HUES6 (cell line): ENCODE data around the gene LYVE1.

ENCODE experiments used
- H3K27ac ChIP-seq: 2 replicates; pipeline ENCODE4 v1.7.0; 2013; ENCODE audit warnings: low read depth, mild to moderate bottlenecking, low read length, inconsistent platforms
- H3K27me3 ChIP-seq: 2 replicates; pipeline ENCODE4 v1.6.1; 2013; ENCODE audit warnings: low read length; ENCODE audit not compliant: control insufficient read depth, insufficient read depth
- H3K36me3 ChIP-seq: 2 replicates; pipeline ENCODE4 v1.6.1; 2013; ENCODE audit warnings: low read length; ENCODE audit not compliant: control insufficient read depth, insufficient read depth
- H3K4me1 ChIP-seq: 2 replicates; pipeline ENCODE4 v1.6.1; 2013; ENCODE audit warnings: low read length; ENCODE audit not compliant: control insufficient read depth, insufficient read depth
- H3K4me3 ChIP-seq: 2 replicates; pipeline ENCODE4 v1.5.1; 2013; ENCODE audit warnings: low read depth, low read length
- H3K9ac ChIP-seq: one replicate; pipeline ENCODE4 v1.6.1; 2013; ENCODE audit warnings: mild to moderate bottlenecking, low read length
- H3K9me3 ChIP-seq: 2 replicates; pipeline ENCODE4 v1.6.1; 2013; ENCODE audit warnings: low read depth, low read length; ENCODE audit not compliant: control insufficient read depth, insufficient read depth

LYVE1 gene

DNA sequence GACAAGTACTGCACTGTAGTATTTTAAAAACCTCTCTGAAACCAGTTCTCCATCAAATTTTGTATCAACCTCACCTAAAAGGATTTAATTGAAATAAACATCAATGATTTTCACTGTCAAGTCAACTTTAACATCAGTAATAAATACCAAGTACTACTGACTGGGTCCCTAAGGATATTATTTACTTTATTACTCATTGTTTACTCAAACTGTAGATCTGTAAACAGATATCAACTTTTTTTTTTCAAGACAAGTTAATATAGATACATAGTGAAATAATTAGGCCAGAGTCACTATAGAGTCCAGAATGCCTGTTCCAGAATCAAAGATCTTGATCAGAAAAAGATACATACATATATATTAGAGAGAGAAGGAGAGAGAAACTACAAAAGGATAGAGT is 29.1 kb downstream of the LYVE1 start:
- Histone ChIP-seq H3K27me3 (peaks cover 4% of the 10 kb centered on the region; the same call in 1 of the 2 replicates), H3K9ac (no peak overlapping the region), H3K9me3 (no peaks in the 10 kb centered on the region), H3K36me3 (no peaks in the 10 kb centered on the region), H3K4me1 (no peaks in the 10 kb centered on the region), H3K27ac (no peak overlapping the region), H3K4me3 (no peak overlapping the region)

DNA sequence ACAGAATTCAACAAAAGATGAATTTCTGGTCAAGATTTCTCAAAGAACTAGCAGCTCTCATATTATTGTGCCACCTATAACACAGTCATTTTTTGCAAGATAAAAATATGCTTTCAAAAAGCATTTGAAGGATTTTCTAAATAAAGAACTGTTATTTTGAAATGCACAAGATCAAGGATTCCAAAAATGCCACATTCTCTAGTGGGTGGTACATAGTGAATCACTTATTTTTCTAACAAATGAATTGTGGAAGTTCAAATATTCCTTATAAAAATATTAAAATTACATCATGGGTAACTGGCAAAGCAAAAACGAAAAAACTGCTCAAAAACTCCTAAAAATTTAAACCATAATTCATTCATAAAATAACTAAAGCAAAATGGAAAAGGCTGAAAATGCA is 29.5 kb downstream of the LYVE1 start:
- no peaks in the 10 kb centered on the region for H3K4me1 ChIP-seq
- no peak overlapping the region for H3K4me3 ChIP-seq
- no peak overlapping the region for H3K9ac ChIP-seq
- peaks cover 4% of the 10 kb centered on the region; the same call in 1 of the 2 replicates for H3K27me3 ChIP-seq
- H3K27ac ChIP-seq = no peak overlapping the region
- H3K36me3 ChIP-seq = no peaks in the 10 kb centered on the region
- H3K9me3 ChIP-seq = no peaks in the 10 kb centered on the region

DNA sequence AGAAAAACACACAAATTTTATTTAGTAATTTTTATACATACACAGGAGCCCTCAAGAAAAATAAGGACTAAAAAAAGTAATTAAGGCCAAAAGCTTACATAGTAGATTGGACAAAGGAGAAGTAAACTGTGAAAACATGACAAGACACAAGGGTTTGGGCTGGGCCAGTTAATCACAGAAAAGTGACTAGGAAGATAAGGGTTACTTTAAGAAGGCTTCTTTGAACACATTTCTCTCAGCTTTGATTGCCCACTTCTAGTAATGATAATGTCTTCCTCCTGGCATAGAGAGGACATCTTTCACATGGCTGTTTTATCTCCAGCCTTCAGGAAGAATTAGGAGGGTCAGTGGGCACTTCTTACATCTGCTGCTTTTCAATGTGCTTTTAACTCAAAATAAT is 30.9 kb downstream of the LYVE1 start:
- H3K9ac ChIP-seq = no peak overlapping the region
- peaks cover 4% of the 10 kb centered on the region; the same call in 1 of the 2 replicates for H3K27me3 ChIP-seq
- H3K27ac ChIP-seq = no peak overlapping the region
- H3K36me3 ChIP-seq = 0 out of 2 replicates have a peak, but pooled peaks cover 2% of the 10 kb centered on the region
- H3K4me1 ChIP-seq = no peaks in the 10 kb centered on the region
- no peak overlapping the region for H3K4me3 ChIP-seq
- H3K9me3 ChIP-seq = no peaks in the 10 kb centered on the region

DNA sequence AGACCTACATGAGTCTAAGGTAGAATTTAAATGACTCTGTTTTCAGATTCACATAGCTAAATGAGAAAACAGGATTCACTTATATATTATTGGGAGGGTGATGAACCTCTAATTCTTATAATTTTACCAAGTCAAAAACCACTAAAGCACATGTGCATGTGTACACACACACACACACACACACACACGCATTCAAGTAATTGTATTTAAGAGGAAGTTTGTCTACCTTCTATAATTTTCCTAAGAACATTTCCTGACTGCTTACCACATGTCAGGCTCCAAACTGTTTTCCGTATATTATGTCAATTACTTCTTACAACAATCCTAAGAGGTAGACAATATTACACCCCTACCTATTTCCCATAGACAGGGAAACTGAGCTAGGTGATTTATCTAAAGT is 34.1 kb downstream of the LYVE1 start:
- H3K36me3 ChIP-seq = peaks cover 14% of the 10 kb centered on the region
- H3K9ac ChIP-seq = no peak overlapping the region
- no peaks in the 10 kb centered on the region for H3K4me1 ChIP-seq
- H3K4me3 ChIP-seq = no peak overlapping the region
- no peak overlapping the region for H3K27ac ChIP-seq
- H3K9me3 ChIP-seq = no peaks in the 10 kb centered on the region
- no peaks in the 10 kb centered on the region for H3K27me3 ChIP-seq

DNA sequence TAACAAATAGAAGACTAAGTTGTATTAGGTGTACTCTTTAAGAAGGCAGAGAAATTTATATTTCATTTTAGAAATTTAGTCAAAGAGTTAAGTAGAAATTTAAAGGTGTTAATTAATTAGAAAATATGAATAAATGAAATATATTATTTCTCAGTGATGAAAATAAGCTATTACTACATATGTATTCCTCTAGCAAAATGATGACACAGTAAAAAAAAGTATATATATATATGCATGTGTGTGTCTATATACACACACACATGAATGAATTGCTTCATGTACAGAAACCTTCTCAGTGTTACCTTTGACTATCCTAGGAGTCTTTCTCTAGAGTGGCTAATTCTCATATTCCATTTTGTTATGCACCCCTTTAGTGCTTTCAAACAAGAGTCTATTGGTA is 35.1 kb downstream of the LYVE1 start:
- Histone ChIP-seq H3K27ac (no peak overlapping the region), H3K36me3 (peaks cover 23% of the 10 kb centered on the region), H3K4me1 (no peaks in the 10 kb centered on the region), H3K9ac (no peak overlapping the region), H3K4me3 (no peak overlapping the region), H3K9me3 (no peaks in the 10 kb centered on the region), H3K27me3 (no peaks in the 10 kb centered on the region)

DNA sequence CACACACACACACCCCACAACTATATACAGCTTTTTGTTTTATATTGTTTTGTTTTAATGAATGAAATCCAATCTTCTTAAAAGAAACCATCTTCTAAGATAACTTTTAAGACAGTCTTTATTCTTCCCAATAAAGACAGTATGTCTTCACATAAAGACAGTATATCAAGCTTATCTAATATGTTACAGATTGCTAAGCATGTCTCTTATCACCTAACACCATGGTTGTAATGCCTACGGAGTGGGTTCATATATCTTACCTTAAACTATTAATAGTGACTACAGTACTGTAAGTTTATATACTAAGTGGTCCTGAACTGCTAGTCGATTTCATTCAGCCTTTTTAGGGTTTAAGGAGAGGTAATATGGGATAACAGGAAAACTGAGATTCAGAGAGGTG is 35.9 kb downstream of the LYVE1 start:
- peaks cover 26% of the 10 kb centered on the region for H3K36me3 ChIP-seq
- H3K9ac ChIP-seq = no peak overlapping the region
- no peak overlapping the region for H3K4me3 ChIP-seq
- no peaks in the 10 kb centered on the region for H3K9me3 ChIP-seq
- H3K4me1 ChIP-seq = no peaks in the 10 kb centered on the region
- H3K27ac ChIP-seq = no peak overlapping the region
- no peaks in the 10 kb centered on the region for H3K27me3 ChIP-seq

DNA sequence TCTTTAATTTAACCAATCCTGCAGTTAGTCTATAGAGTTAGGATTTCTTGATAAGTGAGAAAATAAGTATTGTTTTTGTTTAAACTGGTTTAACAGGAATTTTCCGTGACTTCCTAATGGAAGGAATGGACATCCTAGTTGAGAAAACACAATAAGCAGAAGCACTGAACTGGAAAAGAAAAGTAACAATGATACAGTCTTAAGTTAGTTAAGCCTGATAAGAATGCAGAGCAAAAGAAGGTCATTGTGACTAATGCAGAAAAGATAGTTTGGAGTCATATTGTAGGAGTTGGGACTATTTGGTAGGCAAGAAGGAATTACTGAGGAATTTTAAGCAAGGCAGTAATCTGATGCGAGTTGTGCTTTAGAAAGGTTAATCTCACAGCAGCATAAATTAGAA is 39.2 kb downstream of the LYVE1 start:
- H3K9me3 ChIP-seq = no peaks in the 10 kb centered on the region
- no peaks in the 10 kb centered on the region for H3K4me1 ChIP-seq
- H3K4me3 ChIP-seq = no peak overlapping the region
- no peak overlapping the region for H3K27ac ChIP-seq
- no peaks in the 10 kb centered on the region for H3K27me3 ChIP-seq
- peaks cover 45% of the 10 kb centered on the region for H3K36me3 ChIP-seq
- H3K9ac ChIP-seq = no peak overlapping the region

DNA sequence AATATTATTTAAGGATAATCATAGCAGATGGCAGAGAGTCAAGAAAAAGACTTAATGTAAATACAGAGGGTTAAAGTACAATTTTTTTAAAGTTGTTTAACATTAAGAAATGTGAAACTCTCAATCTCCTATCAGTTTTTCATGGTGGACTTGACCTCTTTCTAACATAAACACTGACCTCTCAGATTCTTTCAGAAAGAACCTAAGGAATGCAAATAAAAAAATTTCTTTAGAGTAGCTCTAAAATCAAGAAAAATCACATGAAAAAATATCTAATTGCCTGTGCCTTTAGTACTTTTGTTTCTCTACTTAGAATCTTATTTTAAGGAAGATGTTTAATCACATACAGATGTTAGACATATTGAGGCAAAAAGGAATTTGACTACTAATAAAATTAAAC is 40.3 kb downstream of the LYVE1 start:
- Histone ChIP-seq H3K27ac (no peak overlapping the region), H3K27me3 (no peaks in the 10 kb centered on the region), H3K36me3 (peaks cover 48% of the 10 kb centered on the region), H3K9me3 (no peaks in the 10 kb centered on the region), H3K4me3 (no peak overlapping the region), H3K4me1 (no peaks in the 10 kb centered on the region), H3K9ac (no peak overlapping the region)

DNA sequence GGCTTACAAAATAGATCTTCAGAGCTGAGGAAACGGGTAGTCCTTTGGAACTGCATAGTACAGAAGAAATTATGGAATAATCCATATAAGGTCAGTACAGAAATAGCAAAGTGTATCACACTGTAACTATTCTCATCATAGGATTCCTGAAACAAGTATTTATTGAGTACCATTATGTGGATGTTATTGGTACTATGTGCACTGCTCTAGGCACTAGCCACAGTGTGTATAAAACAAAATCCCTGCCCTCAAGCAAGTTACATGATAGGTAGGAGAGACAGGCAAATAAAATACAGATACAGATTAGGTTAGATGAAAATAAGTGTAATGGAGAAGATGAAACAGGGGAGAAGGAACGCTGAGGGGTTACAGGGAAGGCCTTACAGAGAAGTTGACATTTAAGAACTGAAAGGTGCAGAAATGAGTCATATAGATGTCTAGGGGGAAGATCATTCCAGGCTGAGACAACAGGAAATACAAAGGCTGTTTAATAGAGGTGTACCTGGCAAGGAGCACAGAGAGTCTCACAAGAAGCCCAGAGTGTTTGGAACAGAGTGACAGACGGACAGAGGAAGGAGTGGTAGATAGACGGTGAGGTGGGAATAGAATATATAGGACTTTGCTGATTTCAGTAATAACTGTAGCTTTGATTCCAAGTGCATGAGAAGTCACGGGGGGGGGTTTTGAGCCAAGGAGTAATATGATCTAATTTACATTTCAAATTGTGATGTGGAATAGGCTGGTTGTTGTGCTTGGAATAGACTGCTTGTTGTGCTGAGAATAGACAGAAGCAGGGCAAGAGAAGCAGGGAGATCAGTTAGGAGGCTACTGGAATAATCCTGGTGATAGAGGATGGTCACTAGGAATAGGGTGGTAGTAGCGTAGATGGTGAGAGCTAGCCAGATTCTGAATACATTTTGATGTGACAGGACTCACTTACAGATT is 41.2 kb downstream of the LYVE1 start:
- Histone ChIP-seq H3K36me3 (peaks cover 50% of the 10 kb centered on the region), H3K9ac (no peak overlapping the region), H3K27ac (no peak overlapping the region), H3K9me3 (no peaks in the 10 kb centered on the region), H3K4me1 (no peaks in the 10 kb centered on the region), H3K27me3 (no peaks in the 10 kb centered on the region), H3K4me3 (no peak overlapping the region)

DNA sequence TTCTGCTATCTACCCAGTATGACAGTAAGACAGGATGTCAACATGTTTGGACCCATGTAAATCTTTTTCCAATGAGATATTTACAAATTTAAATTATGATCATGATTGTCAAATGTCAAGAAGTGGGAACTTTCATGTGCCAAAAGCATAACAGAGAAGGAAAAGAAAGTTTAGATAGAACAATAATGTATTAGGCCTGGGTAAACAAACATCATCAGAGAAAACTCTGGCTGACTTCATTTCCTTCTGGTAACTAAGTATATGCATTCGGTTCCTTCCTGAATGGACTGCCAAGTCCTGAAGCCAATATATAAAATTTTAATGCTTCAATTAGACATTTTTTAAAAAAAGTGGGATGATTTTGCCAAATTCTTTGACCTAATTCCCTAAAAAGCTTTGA is 44.0 kb downstream of the LYVE1 start:
- no peak overlapping the region for H3K27ac ChIP-seq
- no peaks in the 10 kb centered on the region for H3K4me1 ChIP-seq
- no peaks in the 10 kb centered on the region for H3K27me3 ChIP-seq
- H3K9me3 ChIP-seq = no peaks in the 10 kb centered on the region
- H3K4me3 ChIP-seq = no peak overlapping the region
- no peak overlapping the region for H3K9ac ChIP-seq
- H3K36me3 ChIP-seq = peaks cover 59% of the 10 kb centered on the region

DNA sequence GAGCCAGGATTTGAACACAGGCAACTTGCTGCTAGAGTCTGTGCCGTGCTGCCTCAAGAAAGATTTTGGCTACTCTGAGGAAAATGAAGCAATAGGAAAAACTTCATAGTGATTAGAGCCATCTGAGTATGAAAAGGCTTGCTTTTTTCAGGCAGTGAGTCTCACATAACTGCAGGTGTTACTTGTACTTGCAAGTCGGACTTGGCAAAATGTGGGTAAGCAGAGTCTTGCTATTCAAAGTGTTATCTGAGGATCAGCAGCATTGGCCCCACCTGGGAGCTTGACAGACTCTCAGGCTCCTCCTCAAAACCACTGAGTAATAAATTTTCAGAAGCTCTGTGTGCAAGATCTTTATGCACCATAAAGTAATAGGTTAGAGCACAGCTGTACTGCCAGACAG is 45.5 kb downstream of the LYVE1 start:
- Histone ChIP-seq H3K4me3 (no peak overlapping the region), H3K27ac (no peak overlapping the region)

More for the DNA sequence above, 45.5 kb downstream of the LYVE1 start:
- Histone ChIP-seq H3K36me3 (peaks cover 54% of the 10 kb centered on the region), H3K9ac (no peak overlapping the region), H3K27me3 (no peaks in the 10 kb centered on the region), H3K4me1 (no peaks in the 10 kb centered on the region), H3K9me3 (no peaks in the 10 kb centered on the region)
